ENCODE data around the gene SKIC2.
"Not testable (repeated sequence)": the region's sequence is repeated elsewhere in the genome, so short reads cannot be mapped to it uniquely, and the experiment has no call there.

DNA sequence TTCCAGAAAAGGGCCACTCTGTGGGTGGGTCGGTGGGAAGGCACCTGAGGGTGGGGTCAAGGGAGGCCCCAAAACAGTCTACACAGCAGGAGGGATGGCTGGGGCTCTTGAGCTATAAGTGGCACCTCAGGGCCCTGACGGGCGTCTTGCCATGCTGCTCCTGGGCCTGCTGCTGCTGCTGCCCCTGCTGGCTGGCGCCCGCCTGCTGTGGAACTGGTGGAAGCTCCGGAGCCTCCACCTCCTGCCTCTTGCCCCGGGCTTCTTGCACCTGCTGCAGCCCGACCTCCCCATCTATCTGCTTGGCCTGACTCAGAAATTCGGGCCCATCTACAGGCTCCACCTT, 46.5 kb downstream of the SKIC2 start:
- not testable (repeated sequence) for TF ChIP-seq CTCF (IDR thresholded peaks at IDR 0.05; ENCODE audit: low read length); EZH2 (IDR thresholded peaks at IDR 0.05; ENCODE audit: borderline replicate concordance, low read length)
